Measurements from ENCODE around the gene CATSPERE. TPM values are rescaled to one million over a fixed set of nuclear protein-coding genes. Genes with fewer than 3 reads are reported as not detected.

CATSPERE gene
- total RNA-seq, 2 donors from 2014 or later = 0.22 to 0.27 TPM

- no peaks in the 10 kb centered on the region for H3K9me3 ChIP-seq
- no peak for TF ChIP-seq CTCF (IDR thresholded peaks at IDR 0.05)
- intact Hi-C loops (cut with DNase I) = loop anchor here (5.0 kb wide), 1 partner anchor 202 kb away; the partner anchor contains the start of gene DESI2
- H3K4me3 ChIP-seq = peak overlapping the region; percentile 80
- no peak for DNase-seq
- H3K4me1 ChIP-seq = peaks cover 17% of the 10 kb centered on the region
- H3K27ac ChIP-seq = peak overlapping the region; percentile 93
- no peaks in the 10 kb centered on the region for H3K27me3 ChIP-seq
- peak overlapping the region in 1 of 2 donors; percentile 95 for H3K9ac ChIP-seq (ENCODE audit: low read depth in 2 of 2, low read length in 2 of 2)
- no peaks in the 10 kb centered on the region for H3K36me3 ChIP-seq
Measured at GRCh38 chr1:244449936-244450508, 11.1 kb upstream of the CATSPERE start.

- H3K9me3 ChIP-seq = no peaks in the 10 kb centered on the region
- no peak for TF ChIP-seq CTCF (IDR thresholded peaks at IDR 0.05)
- intact Hi-C loops (cut with DNase I) = loop anchor here (5.0 kb wide), 1 partner anchor 201 kb away; the partner anchor contains the start of gene DESI2
- peak overlapping the region; percentile 93 for H3K27ac ChIP-seq
- H3K9ac ChIP-seq (ENCODE audit: low read depth in 2 of 2, low read length in 2 of 2) = peak overlapping the region; percentile 95 to 98
- peak overlapping the region; percentile 80 for H3K4me3 ChIP-seq
- H3K27me3 ChIP-seq = no peaks in the 10 kb centered on the region
- peak; percentile 68 for DNase-seq
- no peaks in the 10 kb centered on the region for H3K36me3 ChIP-seq
- H3K4me1 ChIP-seq = peaks cover 17% of the 10 kb centered on the region
Measured at GRCh38 chr1:244450597-244451538, 10.2 kb upstream of the CATSPERE start.

- intact Hi-C loops (cut with DNase I) = loop anchor here (5.0 kb wide), 1 partner anchor 201 kb away; the partner anchor contains the start of gene DESI2
- TF ChIP-seq CTCF (IDR thresholded peaks at IDR 0.05) = no peak
- H3K4me1 ChIP-seq = peaks cover 17% of the 10 kb centered on the region
- H3K9ac ChIP-seq (ENCODE audit: low read depth in 2 of 2, low read length in 2 of 2) = peak within 1 kb of the TSS; percentile 95 to 98
- no peaks in the 10 kb centered on the region for H3K36me3 ChIP-seq
- H3K4me3 ChIP-seq = peak within 1 kb of the TSS; percentile 80
- peak within 1 kb of the TSS; percentile 93 for H3K27ac ChIP-seq
- no peak for DNase-seq
- no peaks in the 10 kb centered on the region for H3K27me3 ChIP-seq
- H3K9me3 ChIP-seq = no peaks in the 10 kb centered on the region
Measured at GRCh38 chr1:244451539-244451950, 9.5 kb upstream of the CATSPERE start, which contains the start of gene ADSS2. Gene ADSS2, minus strand, starts transcription at chr1:244451909. Its CDS starts 92 bp downstream, at chr1:244451817.

- Histone ChIP-seq H3K4me1 (peaks cover 17% of the 10 kb centered on the region), H3K9ac (ENCODE audit: low read depth in 2 of 2, low read length in 2 of 2) (peak overlapping the region; percentile 52 to 98), H3K36me3 (no peaks in the 10 kb centered on the region), H3K9me3 (no peaks in the 10 kb centered on the region), H3K27ac (peak overlapping the region; percentile 93), H3K4me3 (peak overlapping the region; percentile 80), H3K27me3 (no peaks in the 10 kb centered on the region)
- intact Hi-C loops (cut with DNase I) = loop anchor here (5.0 kb wide), 1 partner anchor 200 kb away; the partner anchor contains the start of gene DESI2
- DNase-seq = peak; percentile 99
- TF ChIP-seq CTCF (IDR thresholded peaks at IDR 0.05) = no peak
Measured at GRCh38 chr1:244451951-244452795, 8.9 kb upstream of the CATSPERE start.

Data from colonic mucosa (tissue), 4 donors.